Measurements from ENCODE around the gene MRPL21.

GRCh38 chr11:68927280-68928135, 23.9 kb upstream of the MRPL21 start:
- TF ChIP-seq, protein P1, sequence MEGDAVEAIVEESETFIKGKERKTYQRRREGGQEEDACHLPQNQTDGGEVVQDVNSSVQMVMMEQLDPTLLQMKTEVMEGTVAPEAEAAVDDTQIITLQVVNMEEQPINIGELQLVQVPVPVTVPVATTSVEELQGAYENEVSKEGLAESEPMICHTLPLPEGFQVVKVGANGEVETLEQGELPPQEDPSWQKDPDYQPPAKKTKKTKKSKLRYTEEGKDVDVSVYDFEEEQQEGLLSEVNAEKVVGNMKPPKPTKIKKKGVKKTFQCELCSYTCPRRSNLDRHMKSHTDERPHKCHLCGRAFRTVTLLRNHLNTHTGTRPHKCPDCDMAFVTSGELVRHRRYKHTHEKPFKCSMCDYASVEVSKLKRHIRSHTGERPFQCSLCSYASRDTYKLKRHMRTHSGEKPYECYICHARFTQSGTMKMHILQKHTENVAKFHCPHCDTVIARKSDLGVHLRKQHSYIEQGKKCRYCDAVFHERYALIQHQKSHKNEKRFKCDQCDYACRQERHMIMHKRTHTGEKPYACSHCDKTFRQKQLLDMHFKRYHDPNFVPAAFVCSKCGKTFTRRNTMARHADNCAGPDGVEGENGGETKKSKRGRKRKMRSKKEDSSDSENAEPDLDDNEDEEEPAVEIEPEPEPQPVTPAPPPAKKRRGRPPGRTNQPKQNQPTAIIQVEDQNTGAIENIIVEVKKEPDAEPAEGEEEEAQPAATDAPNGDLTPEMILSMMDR (conservative IDR thresholded peaks at IDR 0.05; ENCODE audit: low read length), result no peak
- TF ChIP-seq EZH2phosphoT487 (IDR thresholded peaks at IDR 0.05; ENCODE audit: borderline replicate concordance, low read depth, low read length), result no peak
